ENCODE measurements around the gene BDH2.

BDH2 gene

GRCh38 chr4:103123114-103123513, 23.5 kb upstream of the BDH2 start:
- TF ChIP-seq, protein P1, sequence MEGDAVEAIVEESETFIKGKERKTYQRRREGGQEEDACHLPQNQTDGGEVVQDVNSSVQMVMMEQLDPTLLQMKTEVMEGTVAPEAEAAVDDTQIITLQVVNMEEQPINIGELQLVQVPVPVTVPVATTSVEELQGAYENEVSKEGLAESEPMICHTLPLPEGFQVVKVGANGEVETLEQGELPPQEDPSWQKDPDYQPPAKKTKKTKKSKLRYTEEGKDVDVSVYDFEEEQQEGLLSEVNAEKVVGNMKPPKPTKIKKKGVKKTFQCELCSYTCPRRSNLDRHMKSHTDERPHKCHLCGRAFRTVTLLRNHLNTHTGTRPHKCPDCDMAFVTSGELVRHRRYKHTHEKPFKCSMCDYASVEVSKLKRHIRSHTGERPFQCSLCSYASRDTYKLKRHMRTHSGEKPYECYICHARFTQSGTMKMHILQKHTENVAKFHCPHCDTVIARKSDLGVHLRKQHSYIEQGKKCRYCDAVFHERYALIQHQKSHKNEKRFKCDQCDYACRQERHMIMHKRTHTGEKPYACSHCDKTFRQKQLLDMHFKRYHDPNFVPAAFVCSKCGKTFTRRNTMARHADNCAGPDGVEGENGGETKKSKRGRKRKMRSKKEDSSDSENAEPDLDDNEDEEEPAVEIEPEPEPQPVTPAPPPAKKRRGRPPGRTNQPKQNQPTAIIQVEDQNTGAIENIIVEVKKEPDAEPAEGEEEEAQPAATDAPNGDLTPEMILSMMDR (conservative IDR thresholded peaks at IDR 0.05; ENCODE audit: control insufficient read depth, insufficient read depth, low read depth, low read length), result no peak
- peak; percentile 19 for DNase-seq (ENCODE audit: low read depth)
- H3K4me3 ChIP-seq (ENCODE audit: control insufficient read depth, low read depth, low read length), result no peak overlapping the region

- peak; percentile 43 for DNase-seq (ENCODE audit: low read depth)
- no peak overlapping the region for H3K4me3 ChIP-seq (ENCODE audit: control insufficient read depth, low read depth, low read length)
- TF ChIP-seq, protein P1 (conservative IDR thresholded peaks at IDR 0.05; ENCODE audit: control insufficient read depth, insufficient read depth, low read depth, low read length), result no peak
Measured at GRCh38 chr4:103118166-103118565, 18.5 kb upstream of the BDH2 start.

GRCh38 chr4:103111598-103111997, 12.0 kb upstream of the BDH2 start:
- DNase-seq (ENCODE audit: low read depth), result no peak
- TF ChIP-seq, protein P1 (conservative IDR thresholded peaks at IDR 0.05; ENCODE audit: control insufficient read depth, insufficient read depth, low read depth, low read length), result no peak
- H3K4me3 ChIP-seq (ENCODE audit: control insufficient read depth, low read depth, low read length), result no peak overlapping the region

DNA sequence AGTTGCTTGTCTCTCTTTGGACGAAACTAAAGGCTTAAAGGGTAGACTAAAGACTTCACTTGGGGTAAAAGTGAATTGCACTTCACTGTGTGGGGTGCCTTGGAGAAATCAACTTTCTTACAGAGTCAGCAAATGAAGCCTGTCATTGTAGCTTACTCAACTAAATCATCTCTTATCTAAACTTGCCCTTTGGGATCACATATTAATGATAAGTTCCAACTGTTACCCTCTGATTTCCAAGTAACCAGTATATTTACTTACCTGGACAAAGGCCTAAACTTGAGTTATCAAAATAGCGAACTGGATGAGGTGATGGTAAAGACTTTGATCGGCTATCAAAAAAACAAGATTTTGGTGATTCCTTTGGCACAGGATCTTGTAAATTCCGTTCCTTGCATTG, 8.9 kb upstream of the BDH2 start:
- no peak overlapping the region for H3K4me3 ChIP-seq (ENCODE audit: control insufficient read depth, low read depth, low read length)
- TF ChIP-seq, protein P1 (conservative IDR thresholded peaks at IDR 0.05; ENCODE audit: control insufficient read depth, insufficient read depth, low read depth, low read length), result no peak
- no peak for DNase-seq (ENCODE audit: low read depth)

DNA sequence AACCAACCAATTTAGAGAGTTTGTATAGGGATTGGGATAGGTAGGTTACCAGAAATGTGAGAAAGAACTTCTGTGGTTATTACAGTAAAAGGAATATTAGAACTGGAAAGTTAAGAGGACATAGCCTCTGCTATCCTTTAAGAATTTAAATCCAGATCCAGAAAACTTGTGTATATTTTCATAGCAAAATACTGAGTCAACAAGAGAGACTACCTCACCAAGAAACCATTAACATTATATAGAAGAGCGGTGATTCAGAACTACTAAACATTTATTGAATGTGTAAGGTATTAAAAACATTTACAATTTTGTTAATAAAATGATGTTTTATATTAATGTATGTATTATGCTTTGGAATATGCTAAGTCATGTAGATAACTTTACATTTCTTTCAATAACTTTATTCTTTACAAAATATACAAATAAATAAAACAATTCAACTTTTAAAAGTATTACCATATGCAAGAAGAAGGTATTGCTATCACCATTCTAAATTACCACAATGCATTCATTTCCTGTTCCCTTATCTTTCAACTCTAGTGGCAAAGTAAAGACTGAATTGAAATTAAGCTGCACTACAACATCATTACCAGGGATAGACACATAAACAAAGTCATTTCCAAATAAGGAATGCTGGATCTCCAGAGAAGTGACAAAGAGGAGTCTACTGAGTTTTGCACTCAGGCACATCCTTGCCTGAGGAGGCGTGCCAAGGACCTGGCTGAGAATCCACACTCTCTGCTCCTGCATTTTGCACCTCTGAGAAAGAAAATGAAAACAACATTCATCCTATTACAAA, 6.1 kb upstream of the BDH2 start:
- TF ChIP-seq, protein P1 (conservative IDR thresholded peaks at IDR 0.05; ENCODE audit: control insufficient read depth, insufficient read depth, low read depth, low read length), result no peak
- no peak for DNase-seq (ENCODE audit: low read depth)
- no peak overlapping the region for H3K4me3 ChIP-seq (ENCODE audit: control insufficient read depth, low read depth, low read length)

DNA sequence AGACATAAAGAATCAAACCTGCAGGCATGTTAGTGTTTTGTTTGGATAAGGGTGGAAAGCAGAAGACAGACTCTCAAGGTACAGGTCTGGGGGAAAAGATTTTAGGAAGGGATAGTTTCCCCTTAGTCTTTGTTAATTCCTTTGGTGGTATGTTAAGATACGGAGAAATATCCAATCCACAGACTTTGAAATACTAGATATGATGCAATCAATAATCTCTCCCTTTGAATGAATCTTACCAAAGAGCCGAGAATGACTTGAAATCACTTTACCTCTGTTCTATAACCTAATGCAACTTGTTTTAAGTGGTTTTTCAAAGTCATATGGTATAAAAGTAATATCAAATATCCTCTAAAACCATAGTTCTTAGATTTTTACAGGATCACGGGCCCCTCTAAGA, 5.3 kb upstream of the BDH2 start:
- TF ChIP-seq, protein P1 (conservative IDR thresholded peaks at IDR 0.05; ENCODE audit: control insufficient read depth, insufficient read depth, low read depth, low read length), result no peak
- H3K4me3 ChIP-seq (ENCODE audit: control insufficient read depth, low read depth, low read length), result no peak overlapping the region
- DNase-seq (ENCODE audit: low read depth), result no peak

Data from fibroblast of mammary gland (primary cell).